ENCODE data around the gene PTRHD1. TPM values are rescaled to one million over a fixed set of nuclear protein-coding genes. Genes with fewer than 3 reads are reported as not detected.

The PTRHD1 gene
- polyA plus RNA-seq, 1 donor from 2014 or later: 33.6 TPM

DNA sequence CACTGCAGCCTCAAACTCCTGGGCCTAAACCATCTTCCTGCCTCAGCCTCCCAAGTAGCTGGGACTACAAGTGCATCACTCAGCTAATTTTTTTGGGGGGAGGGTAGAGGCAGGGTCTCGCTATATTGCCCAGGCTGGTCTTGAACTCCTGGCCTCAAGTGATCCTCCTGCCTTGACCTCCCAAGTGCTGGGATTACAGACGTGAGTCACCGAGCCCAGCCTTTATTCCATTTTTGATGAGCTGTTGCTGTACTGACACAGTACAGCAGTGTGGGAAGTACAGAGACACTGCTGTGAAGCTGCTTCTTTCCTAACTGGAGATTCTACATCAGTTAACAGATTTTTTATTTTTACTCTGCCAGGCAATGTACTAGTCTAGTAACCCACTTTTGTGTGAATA, 18.8 kb downstream of the PTRHD1 start:
- TF ChIP-seq POLR2AphosphoS5 (IDR thresholded peaks at IDR 0.05): no peak
- no peak for TF ChIP-seq EP300 (conservative IDR thresholded peaks at IDR 0.05; ENCODE audit: poor library complexity, severe bottlenecking)
- no peak for TF ChIP-seq REST (IDR thresholded peaks at IDR 0.05; ENCODE audit: borderline replicate concordance)
- TF ChIP-seq RAD21 (conservative IDR thresholded peaks at IDR 0.05): no peak
- TF ChIP-seq MXI1 (conservative IDR thresholded peaks at IDR 0.05; ENCODE audit: poor library complexity, severe bottlenecking): no peak
- no peak for TF ChIP-seq CTCF (IDR thresholded peaks at IDR 0.05; ENCODE audit: poor library complexity, severe bottlenecking)
- no peak for TF ChIP-seq EZH2 (IDR thresholded peaks at IDR 0.05; ENCODE audit: borderline replicate concordance, insufficient read depth, low read length, poor library complexity, severe bottlenecking)
- no peak for TF ChIP-seq TAF1 (IDR thresholded peaks at IDR 0.05; ENCODE audit: low read depth)
- TF ChIP-seq SMC3 (conservative IDR thresholded peaks at IDR 0.05; ENCODE audit: poor library complexity): no peak
- no peak overlapping the region for H3K4me3 ChIP-seq (ENCODE audit: low read length)
- no peaks in the 10 kb centered on the region for H3K27me3 ChIP-seq (ENCODE audit: insufficient read depth, low read depth, low read length)
- no peaks in the 10 kb centered on the region for H3K9me2 ChIP-seq (ENCODE audit: insufficient read depth, low read length)
- no peaks in the 10 kb centered on the region for H3K9me3 ChIP-seq (ENCODE audit: low read length)
- H3K27ac ChIP-seq (ENCODE audit: low read length): no peak overlapping the region
- no peaks in the 10 kb centered on the region for H3K36me3 ChIP-seq (ENCODE audit: insufficient read depth, low read length)
- H3K9ac ChIP-seq (ENCODE audit: low read length): no peak overlapping the region
- H3F3A ChIP-seq (ENCODE audit: insufficient read depth, low read length, poor library complexity, severe bottlenecking): no peaks in the 10 kb centered on the region
- no peak overlapping the region for H3K4me2 ChIP-seq (ENCODE audit: low read length)
- no peaks in the 10 kb centered on the region for H4K20me1 ChIP-seq (ENCODE audit: insufficient read depth)
- no peak overlapping the region for H2AFZ ChIP-seq (ENCODE audit: low read depth, low read length)
- H3K79me2 ChIP-seq (replicated peaks; ENCODE audit: insufficient read depth, low read length): no peaks in the 10 kb centered on the region

GRCh38 chr2:24771764-24772586, 21.2 kb downstream of the PTRHD1 start:
- H3K4me2 ChIP-seq (ENCODE audit: low read length): no peak overlapping the region
- H3K79me2 ChIP-seq (replicated peaks; ENCODE audit: insufficient read depth, low read length): no peaks in the 10 kb centered on the region
- no peak for TF ChIP-seq SMC3 (conservative IDR thresholded peaks at IDR 0.05; ENCODE audit: poor library complexity)
- TF ChIP-seq RAD21 (conservative IDR thresholded peaks at IDR 0.05): no peak
- no peak for TF ChIP-seq MXI1 (conservative IDR thresholded peaks at IDR 0.05; ENCODE audit: poor library complexity, severe bottlenecking)
- TF ChIP-seq REST (IDR thresholded peaks at IDR 0.05; ENCODE audit: borderline replicate concordance): no peak
- TF ChIP-seq EZH2 (IDR thresholded peaks at IDR 0.05; ENCODE audit: borderline replicate concordance, insufficient read depth, low read length, poor library complexity, severe bottlenecking): no peak
- TF ChIP-seq POLR2AphosphoS5 (IDR thresholded peaks at IDR 0.05): no peak
- no peak for TF ChIP-seq TAF1 (IDR thresholded peaks at IDR 0.05; ENCODE audit: low read depth)
- no peak for TF ChIP-seq EP300 (conservative IDR thresholded peaks at IDR 0.05; ENCODE audit: poor library complexity, severe bottlenecking)
- TF ChIP-seq CTCF (IDR thresholded peaks at IDR 0.05; ENCODE audit: poor library complexity, severe bottlenecking): no peak
- H3K36me3 ChIP-seq (ENCODE audit: insufficient read depth, low read length): no peaks in the 10 kb centered on the region
- H3K9me2 ChIP-seq (ENCODE audit: insufficient read depth, low read length): no peaks in the 10 kb centered on the region
- no peaks in the 10 kb centered on the region for H3K9me3 ChIP-seq (ENCODE audit: low read length)
- no peak overlapping the region for H3K9ac ChIP-seq (ENCODE audit: low read length)
- H3K27me3 ChIP-seq (ENCODE audit: insufficient read depth, low read depth, low read length): no peaks in the 10 kb centered on the region
- H3K27ac ChIP-seq (ENCODE audit: low read length): no peak overlapping the region
- H3K4me3 ChIP-seq (ENCODE audit: low read length): no peak overlapping the region
- no peaks in the 10 kb centered on the region for H4K20me1 ChIP-seq (ENCODE audit: insufficient read depth)
- H2AFZ ChIP-seq (ENCODE audit: low read depth, low read length): no peak overlapping the region
- no peaks in the 10 kb centered on the region for H3F3A ChIP-seq (ENCODE audit: insufficient read depth, low read length, poor library complexity, severe bottlenecking)

Measured in neural cell (in vitro differentiated cells).